H1 (cell line): Measurements from ENCODE around the gene AGPAT3. TPM values are rescaled to one million over a fixed set of nuclear protein-coding genes. Genes with fewer than 3 reads are reported as not detected.

Source experiments
- CTCF ChIA-PET: fragments of 300-600 bp; sonication (Branson Sonifier 250); formaldehyde crosslinking; loops from one replicate; lab custom pipeline; 2021; ENCODE audit not compliant: partially characterized antibody; lab: Charles Lee
- POLR2A ChIA-PET: fragments of 300-600 bp; sonication (Branson Sonifier 250); formaldehyde crosslinking; loops from one replicate; lab custom pipeline; 2021; ENCODE audit warnings: inconsistent platforms; ENCODE audit not compliant: partially characterized antibody; lab: Charles Lee
- DNase-seq, 2 experiments: peaks; one replicate each; pipeline versions ENCODE4 v3.0.0 to v3.0.0-alpha.2; 2010 to 2022; ENCODE audit warnings: low spot score in 2 of 2, low read depth in 1 of 2, mixed read lengths in 1 of 2
- FAIRE-seq: peaks from 2 replicates; lab custom pipeline; 2011; peaks lifted over from hg19 to GRCh38; lab: Jason Lieb, UNC
- H2AFZ ChIP-seq: 2 replicates; pipeline ENCODE4 v1.8.1; 2012; ENCODE audit warnings: low read length, inconsistent platforms
- H2AK5ac ChIP-seq: 2 replicates; pipeline ENCODE4 v1.6.1; 2013; ENCODE audit warnings: low read depth, low read length
- H2BK120ac ChIP-seq: replicated peaks from 2 replicates; pipeline ENCODE3; 2013; ENCODE audit warnings: low read depth, low read length, inconsistent platforms
- H2BK12ac ChIP-seq: 2 replicates; pipeline ENCODE4 v1.6.1; 2013; ENCODE audit warnings: low read depth, low read length
- H2BK15ac ChIP-seq: 2 replicates; pipeline ENCODE4 v1.6.1; 2013; ENCODE audit warnings: low read length
- H2BK20ac ChIP-seq: 2 replicates; pipeline ENCODE4 v1.6.1; 2013; ENCODE audit warnings: low read length
- H2BK5ac ChIP-seq: 2 replicates; pipeline ENCODE4 v1.6.1; 2013; ENCODE audit warnings: low read depth, low read length
- H3K14ac ChIP-seq: 2 replicates; pipeline ENCODE4 v1.6.1; 2013; ENCODE audit warnings: inconsistent platforms; ENCODE audit not compliant: insufficient read length
- H3K18ac ChIP-seq: 2 replicates; pipeline ENCODE4 v1.6.1; 2013; ENCODE audit warnings: low read length; ENCODE audit errors: extremely low read depth
- H3K23ac ChIP-seq: 2 replicates; pipeline ENCODE4 v1.6.1; 2013; ENCODE audit warnings: inconsistent platforms; ENCODE audit not compliant: insufficient read length
- H3K23me2 ChIP-seq: 2 replicates; pipeline ENCODE4 v1.6.1; 2013; ENCODE audit warnings: low read depth, low read length
- H3K27ac ChIP-seq: 2 replicates; pipeline ENCODE4 v1.6.1; 2011; ENCODE audit warnings: low read depth, low read length, inconsistent platforms
- H3K27me3 ChIP-seq, 4 experiments: replicated peaks in 1 of 4; 1 replicate in 1 of 4; 2 replicates in 3 of 4; pipeline versions ENCODE4 v1.6.1 to v1.8.1; 2011 to 2013; ENCODE audit warnings: low read length in 3 of 4, mild to moderate bottlenecking in 3 of 4, inconsistent platforms in 2 of 4, mixed read lengths in 2 of 4, moderate library complexity in 1 of 4; ENCODE audit not compliant: control insufficient read depth in 3 of 4, insufficient read depth in 3 of 4; ENCODE audit errors: extremely low read depth in 1 of 4
- H3K36me3 ChIP-seq, 4 experiments: 2 replicates each; pipeline versions ENCODE4 v1.6.1 to v1.8.1; 2011 to 2013; ENCODE audit warnings: mild to moderate bottlenecking in 4 of 4, low read length in 3 of 4, moderate library complexity in 2 of 4, control low read depth in 1 of 4, inconsistent platforms in 1 of 4; ENCODE audit not compliant: insufficient read depth in 4 of 4, control insufficient read depth in 2 of 4
- H3K4ac ChIP-seq: replicated peaks from 2 replicates; pipeline ENCODE3; 2013; ENCODE audit warnings: low read length, low read depth, mixed read lengths, inconsistent platforms; ENCODE audit not compliant: insufficient read length
- H3K4me1 ChIP-seq, 4 experiments: replicated peaks in 1 of 4; 1 replicate in 1 of 4; 2 replicates in 3 of 4; pipeline versions ENCODE4 v1.6.1 to v1.8.1; 2011 to 2013; ENCODE audit warnings: low read length in 3 of 4, inconsistent platforms in 2 of 4, mixed read lengths in 1 of 4; ENCODE audit not compliant: insufficient read depth in 4 of 4, control insufficient read depth in 3 of 4
- H3K4me2 ChIP-seq, 2 experiments: 2 replicates each; pipeline versions ENCODE4 v1.6.1 to v1.8.1; 2011 to 2013; ENCODE audit warnings: low read depth in 2 of 2, low read length in 2 of 2, control low read depth in 1 of 2, inconsistent platforms in 1 of 2, mild to moderate bottlenecking in 1 of 2; ENCODE audit not compliant: insufficient read depth in 1 of 2
- H3K4me3 ChIP-seq, 4 experiments: fragments of 200-600, 300-600 bp in 1 of 4; sonication (generic), shearing (Covaris generic), sonication (Bioruptor Twin) in 1 of 4; 2 replicates each; pipeline versions ENCODE4 v1.5.1 to v1.8.1; 2011 to 2016; ENCODE audit warnings: low read length in 4 of 4, low read depth in 3 of 4, control low read depth in 2 of 4, inconsistent platforms in 2 of 4, mild to moderate bottlenecking in 2 of 4, mixed read lengths in 1 of 4, moderate library complexity in 1 of 4; ENCODE audit not compliant: insufficient read depth in 2 of 4; ENCODE audit errors: extremely low read depth in 1 of 4
- H3K56ac ChIP-seq: replicated peaks from 2 replicates; pipeline ENCODE3; 2013; ENCODE audit warnings: low read depth, mild to moderate bottlenecking, mixed read lengths, low read length, inconsistent platforms; ENCODE audit not compliant: insufficient read length
- H3K79me1 ChIP-seq: 2 replicates; pipeline ENCODE4 v1.6.1; 2013; ENCODE audit warnings: low read depth, low read length, control low read depth
- H3K79me2 ChIP-seq, 2 experiments: 2 replicates each; pipeline versions ENCODE4 v1.6.1 to v1.8.1; 2012 to 2013; ENCODE audit warnings: low read length in 2 of 2, mild to moderate bottlenecking in 2 of 2, inconsistent platforms in 1 of 2; ENCODE audit not compliant: insufficient read depth in 2 of 2, control insufficient read depth in 1 of 2
- H3K9ac ChIP-seq, 4 experiments: replicated peaks in 1 of 4; 1 replicate in 1 of 4; 2 replicates in 3 of 4; pipeline versions ENCODE4 v1.6.1 to v1.8.1; 2011 to 2013; ENCODE audit warnings: low read depth in 3 of 4, low read length in 3 of 4, control low read depth in 2 of 4, mild to moderate bottlenecking in 2 of 4, moderate library complexity in 2 of 4, inconsistent platforms in 1 of 4; ENCODE audit errors: extremely low read depth in 1 of 4
- H3K9me3 ChIP-seq, 2 experiments: 2 replicates each; pipeline versions ENCODE4 v1.6.1 to v1.8.1; 2012 to 2013; ENCODE audit warnings: mild to moderate bottlenecking in 2 of 2, moderate library complexity in 2 of 2, control low read depth in 1 of 2, inconsistent platforms in 1 of 2, low read depth in 1 of 2, low read length in 1 of 2, mixed read lengths in 1 of 2; ENCODE audit not compliant: insufficient read depth in 2 of 2
- H4K20me1 ChIP-seq, 2 experiments: replicated peaks in 1 of 2; 2 replicates each; pipeline versions ENCODE3 to v1.8.1; 2011 to 2013; ENCODE audit warnings: inconsistent platforms in 2 of 2, low read length in 2 of 2, mild to moderate bottlenecking in 1 of 2; ENCODE audit not compliant: insufficient read depth in 2 of 2, control insufficient read depth in 1 of 2
- H4K5ac ChIP-seq: 2 replicates; pipeline ENCODE4 v1.6.1; 2013; ENCODE audit warnings: low read length, low read depth, mixed read lengths, inconsistent platforms; ENCODE audit not compliant: insufficient read length
- H4K8ac ChIP-seq: 2 replicates; pipeline ENCODE4 v1.8.0; 2013; ENCODE audit warnings: mild to moderate bottlenecking, moderate library complexity, low read length, inconsistent platforms; ENCODE audit not compliant: insufficient read depth; ENCODE audit errors: extremely low read depth
- H4K91ac ChIP-seq: replicated peaks from 2 replicates; pipeline ENCODE3; 2013; ENCODE audit warnings: low read length, mixed read lengths, inconsistent platforms; ENCODE audit not compliant: insufficient read length
- CREB1 ChIP-seq: IDR thresholded peaks from 2 replicates; pipeline ENCODE4 v1.6.1; 2012; ENCODE audit warnings: inconsistent platforms
- TAF1 ChIP-seq: IDR thresholded peaks from 2 replicates; pipeline ENCODE4 v1.6.1; 2011; ENCODE audit warnings: mild to moderate bottlenecking, low read depth, low read length
- WGBS, 2 experiments: shearing (Covaris generic) in 1 of 2; methylation state at CpG; one replicate each; pipeline versions ENCODE4 v1.1.6 to v1.1.7; 2013 to 2015; ENCODE audit warnings: low lambda C conversion rate in 2 of 2, mixed read lengths in 2 of 2, inconsistent platforms in 1 of 2, low coverage in 1 of 2, missing lambda C conversion rate in 1 of 2; ENCODE audit not compliant: insufficient replicate concordance in 2 of 2, insufficient coverage in 1 of 2, insufficient read length in 1 of 2; ENCODE audit errors: extremely low coverage in 1 of 2, missing lambda C conversion rate in 1 of 2; 5-methylcytosine and 5-hydroxymethylcytosine counted together
- polyA plus RNA-seq, 7 experiments: library from polyadenylated mRNA; depleted of rRNA in 3 of 7; stranded (reverse) in 5 of 7; unstranded in 2 of 7; fragments of >200 nt in 5 of 7; fragments of 200-250 nt in 2 of 7; gene quantifications; 1 replicate in 5 of 7; 2 replicates in 1 of 7; 4 replicates in 1 of 7; pipeline versions ENCODE4 v1.2.1 to v1.2.3, GENCODE V29; 2011 to 2013; ENCODE audit warnings: missing spikeins in 2 of 7, mixed read lengths in 2 of 7
- total RNA-seq: library from RNA; stranded (reverse); fragmentation: NEBNext Ultra II Directional; extraction: Animal tissue kit (Norgen Biotek cat#: 25700); gene quantifications from 2 replicates; pipeline ENCODE4 v1.2.1, GENCODE V29; 2021

AGPAT3 gene
- total and polyA plus RNA-seq, 2 of the 8 experiments (the other 6 are each of a cell fraction or from before 2014, with no cell fraction given): 5.8 to 7.3 TPM

DNA sequence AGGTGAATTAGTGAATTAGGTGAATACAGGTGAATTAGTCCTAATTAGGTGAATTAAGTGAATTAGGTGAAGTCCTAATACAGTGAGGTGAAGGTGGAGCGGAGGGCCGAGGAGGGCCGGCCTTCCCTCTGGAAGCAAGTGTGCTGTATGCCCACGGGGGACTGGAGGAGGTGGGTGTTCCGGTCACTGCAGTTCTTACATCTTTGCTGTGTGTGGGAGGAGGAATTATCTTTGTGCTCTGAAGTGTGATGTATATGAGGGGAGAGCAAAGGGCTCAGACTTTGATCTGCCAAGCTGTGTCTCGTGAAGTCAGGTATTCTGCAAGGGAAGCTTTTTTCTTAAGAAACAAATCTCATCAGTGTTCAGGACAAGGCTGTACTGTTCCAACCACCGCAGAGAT lies 45.4 kb downstream of the AGPAT3 start:
- Histone ChIP-seq H2BK12ac (no peak overlapping the region), H3K4me3 (no peak overlapping the region), H3K4me2 (no peak overlapping the region), H3K27me3 (no peaks in the 10 kb centered on the region), H3K23ac (no peak overlapping the region), H4K91ac (no peak overlapping the region), H3K4ac (no peak overlapping the region), H4K8ac (no peak overlapping the region), H2AFZ (no peak overlapping the region), H3K9ac (no peak overlapping the region), H3K23me2 (no peaks in the 10 kb centered on the region), H3K56ac (no peak overlapping the region), H3K9me3 (no peaks in the 10 kb centered on the region), H2BK5ac (no peak overlapping the region), H2AK5ac (no peak overlapping the region), H3K14ac (no peak overlapping the region), H2BK120ac (no peak overlapping the region), H3K27ac (no peak overlapping the region), H3K79me2 (no peaks in the 10 kb centered on the region), H2BK15ac (no peak overlapping the region), H4K5ac (no peak overlapping the region), H3K4me1 (no peaks in the 10 kb centered on the region), H3K36me3 (no peaks in the 10 kb centered on the region), H4K20me1 (no peaks in the 10 kb centered on the region)
- ChIA-PET CTCF (no interaction called here), POLR2A (no interaction called here)
- FAIRE-seq: no peak
- TF ChIP-seq TAF1: no peak
- TF ChIP-seq CREB1: no peak
- TF ChIP-seq, all 59 proteins: peak for 0
- 92% methylated on average over 7 of the region's 7 CpGs; no CpG with 5 or more reads in 1 of the 2 experiments for WGBS, 2 experiments
- no peak overlapping the region for H3K18ac ChIP-seq
- DNase-seq: no peak
- H2BK20ac ChIP-seq: no peak overlapping the region
- no peaks in the 10 kb centered on the region for H3K79me1 ChIP-seq
